ENCODE measurements around the gene PDE6A. TPM values are rescaled to one million over a fixed set of nuclear protein-coding genes. Genes with fewer than 3 reads are reported as not detected.

The PDE6A gene
- total RNA-seq, 1 experiment from 2014 or later, result 0.22 TPM

DNA sequence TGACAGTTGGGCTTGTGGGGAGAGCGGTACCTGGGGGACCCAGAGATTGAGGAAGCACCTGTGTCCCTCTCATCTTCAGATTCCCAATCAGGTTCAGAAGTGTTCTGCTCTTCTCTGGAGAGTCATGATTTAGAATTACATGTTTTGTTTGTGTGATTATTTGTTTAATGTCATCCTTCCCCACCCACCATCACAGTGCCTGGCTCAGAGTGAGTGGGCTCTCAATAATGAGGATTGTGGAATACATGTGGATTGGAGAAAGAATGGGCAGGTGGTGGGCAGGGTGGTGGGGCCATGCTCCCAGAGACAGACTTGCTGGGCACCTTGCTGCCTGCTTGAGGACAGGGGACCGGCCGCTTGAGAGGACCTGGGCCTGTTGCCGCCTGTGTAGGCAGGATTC lies 126.5 kb downstream of the PDE6A start:
- DNase-seq (ENCODE audit: low read depth), result no peak

DNA sequence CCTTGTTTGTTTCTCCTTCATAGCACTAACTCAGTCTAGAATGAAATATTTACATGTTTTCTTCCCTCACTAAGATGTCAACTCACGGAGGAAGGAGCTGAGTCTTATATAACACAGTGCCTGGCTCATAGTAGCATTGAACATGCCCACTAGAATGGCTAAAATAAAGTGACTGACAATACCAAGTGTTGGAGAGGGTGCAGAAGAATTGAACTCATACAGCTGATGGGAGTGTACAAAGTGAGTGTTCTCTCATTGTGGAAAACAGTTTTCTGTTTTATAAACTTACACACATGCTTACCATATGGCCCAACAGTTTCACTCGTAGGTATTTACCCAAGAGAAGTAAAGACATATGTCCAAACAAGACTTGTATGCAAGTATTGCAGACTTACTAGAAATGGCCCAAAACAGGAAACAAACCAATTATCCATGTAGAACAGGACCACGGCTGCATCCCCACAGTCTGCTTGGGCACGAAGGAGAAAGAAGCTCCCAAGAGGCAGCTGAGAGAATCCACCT lies 127.0 kb downstream of the PDE6A start:
- DNase-seq (ENCODE audit: low read depth), result no peak

DNA sequence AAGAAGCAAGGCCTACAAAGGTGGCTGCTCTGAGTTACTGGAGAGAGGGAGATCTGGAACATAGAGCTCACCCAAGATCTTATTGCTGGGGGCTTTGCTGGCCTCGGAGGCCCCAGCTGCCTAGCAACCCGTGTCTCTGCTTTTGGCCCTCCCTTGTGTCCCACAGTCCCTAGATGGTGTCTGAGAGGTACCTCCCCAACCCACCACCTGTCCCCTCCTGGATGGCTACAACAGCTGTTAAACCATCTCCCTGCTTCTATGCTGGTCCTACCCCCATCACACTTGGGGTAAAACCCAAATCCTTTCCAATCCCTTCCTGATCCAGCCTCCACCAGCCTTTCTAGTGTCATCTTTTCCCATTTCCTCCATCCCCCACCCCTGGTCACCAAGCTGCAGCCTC lies 127.9 kb downstream of the PDE6A start:
- no peak for DNase-seq (ENCODE audit: low read depth)

DNA sequence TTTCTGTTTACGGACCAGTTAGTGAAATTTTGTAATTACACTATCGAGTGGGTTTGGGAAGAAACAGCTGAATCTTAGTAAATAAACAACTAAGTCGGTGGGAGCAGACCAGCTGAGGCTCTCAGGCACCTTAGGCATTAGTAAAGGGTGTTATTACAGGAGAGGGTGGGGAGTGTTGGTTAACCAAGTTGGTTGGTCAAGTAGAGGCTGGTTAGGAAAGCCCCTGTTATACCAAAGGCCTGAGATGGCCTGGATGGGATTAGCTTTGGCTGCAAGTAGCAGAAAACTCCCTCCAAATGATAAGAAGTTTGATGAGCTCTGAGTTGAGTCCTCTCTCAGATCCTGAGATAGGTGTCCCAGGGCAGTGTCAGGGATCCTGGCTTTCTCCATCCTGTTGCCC lies 133.1 kb downstream of the PDE6A start:
- no peak for DNase-seq (ENCODE audit: low read depth)

DNA sequence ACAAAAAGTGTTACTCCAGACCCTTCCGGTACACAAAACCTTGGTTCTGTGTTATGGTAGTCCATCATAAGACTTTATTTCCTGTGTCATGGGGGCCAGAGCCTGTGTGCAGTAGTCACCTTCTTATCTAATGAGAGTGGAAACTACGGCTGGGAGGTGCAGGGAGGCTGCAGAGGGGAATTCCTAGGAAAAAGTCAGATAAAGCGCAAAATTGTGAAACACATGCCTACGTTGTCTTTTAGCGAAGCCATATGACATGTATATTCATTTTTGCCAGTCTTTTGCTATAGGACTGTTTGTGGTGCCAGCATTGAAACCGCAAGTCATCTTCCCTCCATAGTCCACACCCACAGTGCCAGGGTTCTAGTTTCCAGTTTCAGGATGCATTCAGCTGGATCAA lies 133.7 kb downstream of the PDE6A start:
- DNase-seq (ENCODE audit: low read depth), result no peak

DNA sequence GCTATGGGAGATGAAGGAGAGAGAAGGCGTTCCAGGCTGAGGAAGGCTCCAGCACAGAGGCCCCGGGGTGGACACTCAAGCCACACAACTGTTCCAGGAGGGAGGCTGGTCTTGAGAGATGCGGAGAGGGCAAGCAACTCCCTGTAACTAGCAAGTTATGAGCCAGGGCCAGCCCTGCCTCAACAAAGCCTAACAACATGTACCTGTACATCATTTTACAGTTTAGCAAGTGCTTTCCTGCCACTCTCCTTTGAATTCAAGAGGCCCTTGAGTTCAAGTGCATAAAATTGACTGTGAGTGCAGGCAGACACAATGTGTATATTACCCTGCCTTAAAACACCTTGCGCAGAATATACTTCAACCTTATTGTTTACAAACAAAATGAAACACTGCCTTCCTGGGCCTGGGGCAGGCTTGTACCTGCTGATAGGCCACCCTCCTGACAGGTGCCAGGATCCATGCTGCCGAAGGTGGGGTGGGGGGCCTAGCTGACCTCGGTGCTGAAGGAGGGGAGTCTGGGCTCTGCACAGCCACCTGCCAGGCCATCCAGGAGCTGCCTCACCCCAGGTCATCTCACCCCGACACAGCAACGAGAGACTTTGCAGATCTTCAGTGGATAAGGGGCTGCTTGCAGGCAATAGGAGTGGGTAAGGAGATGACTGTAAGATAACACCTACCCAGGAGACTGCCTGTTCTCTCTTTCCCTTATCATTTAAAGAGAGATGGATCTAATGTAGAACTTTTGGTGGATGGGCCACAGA lies 134.5 kb downstream of the PDE6A start:
- no peak for DNase-seq (ENCODE audit: low read depth)

DNA sequence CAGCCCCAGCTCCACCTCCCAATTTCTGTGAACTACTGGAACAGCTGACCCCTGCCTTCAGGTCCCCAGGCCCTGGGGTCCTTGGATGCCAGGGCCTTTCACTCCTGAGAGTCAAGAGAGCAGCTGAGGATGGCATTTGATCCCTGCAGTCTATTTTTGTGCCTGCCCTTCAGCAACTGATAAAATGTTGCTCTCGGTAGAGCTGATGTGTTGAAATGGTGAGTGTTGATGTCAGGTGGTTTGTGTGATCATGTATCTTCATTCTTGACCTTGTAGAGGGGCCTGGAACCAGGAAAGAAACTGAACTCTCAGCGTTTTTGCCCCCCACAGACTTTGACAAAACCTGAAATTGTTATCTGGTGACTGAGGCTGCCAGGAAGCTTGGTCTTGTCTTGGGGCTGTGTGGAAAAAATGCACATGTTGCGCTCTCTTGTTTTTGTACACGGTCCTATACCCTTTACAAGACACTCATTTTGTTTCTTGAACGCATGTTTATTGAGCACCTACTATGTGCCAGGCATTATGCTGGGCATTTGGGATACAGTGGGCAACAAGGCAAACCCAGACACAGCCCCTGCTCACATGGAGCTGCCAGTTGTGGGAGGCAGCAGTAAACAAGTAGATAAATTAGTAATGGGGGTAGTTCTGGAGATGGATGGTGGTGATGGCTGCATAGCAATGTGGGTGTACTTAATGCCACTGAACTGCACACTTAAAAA lies 136.2 kb downstream of the PDE6A start:
- DNase-seq (ENCODE audit: low read depth), result no peak

Other genes starting within 250 kb of the PDE6A start
- gene PPARGC1B, start 214.5 kb downstream of the PDE6A start, total RNA-seq (2014; rRNA removed; shearing (Covaris generic)), result 0.66 and 0.86 TPM in 2 replicates
- 11.9 and 17.5 TPM in 2 replicates for gene SLC26A2, start 16.0 kb upstream of the PDE6A start, total RNA-seq (2014; rRNA removed; shearing (Covaris generic))
- gene TIGD6, start 55.9 kb upstream of the PDE6A start, total RNA-seq (2014; rRNA removed; shearing (Covaris generic)), result 3.2 and 6.3 TPM in 2 replicates
- gene HMGXB3, start 55.9 kb upstream of the PDE6A start, total RNA-seq (2014; rRNA removed; shearing (Covaris generic)), result 34.4 and 51.2 TPM in 2 replicates
- 0.22 and 2.4 TPM in 2 replicates for gene CSF1R, start 141.8 kb upstream of the PDE6A start, total RNA-seq (2014; rRNA removed; shearing (Covaris generic))
- 23.5 and 44.4 TPM in 2 replicates for gene PDGFRB, start 211.1 kb upstream of the PDE6A start, total RNA-seq (2014; rRNA removed; shearing (Covaris generic))
- gene CDX1, start 222.0 kb upstream of the PDE6A start, total RNA-seq (2014; rRNA removed; shearing (Covaris generic)), result not detected in 2 replicates
- gene SLC6A7, start 245.3 kb upstream of the PDE6A start, total RNA-seq (2014; rRNA removed; shearing (Covaris generic)), result not detected in 2 replicates

Data from M059J (cell line).